ENCODE results near the gene IFI27.

The IFI27 gene

GRCh38 chr14:94123868-94124267, 13.3 kb downstream of the IFI27 start:
- H3K4me3 ChIP-seq (replicated peaks in 1 of 2; ENCODE audit: low read depth in 2 of 2, low read length in 2 of 2): no peak overlapping the region
- DNase-seq (ENCODE audit: low read depth in 2 of 2): no peak
- TF ChIP-seq CTCF (IDR thresholded peaks at IDR 0.05; ENCODE audit: low read depth, low read length): no peak

- no peak for TF ChIP-seq CTCF (IDR thresholded peaks at IDR 0.05; ENCODE audit: low read depth, low read length)
- DNase-seq (ENCODE audit: low read depth in 2 of 2): no peak
- no peak overlapping the region for H3K4me3 ChIP-seq (replicated peaks in 1 of 2; ENCODE audit: low read depth in 2 of 2, low read length in 2 of 2)
Observed at GRCh38 chr14:94124582-94125377, 14.2 kb downstream of the IFI27 start.

DNA sequence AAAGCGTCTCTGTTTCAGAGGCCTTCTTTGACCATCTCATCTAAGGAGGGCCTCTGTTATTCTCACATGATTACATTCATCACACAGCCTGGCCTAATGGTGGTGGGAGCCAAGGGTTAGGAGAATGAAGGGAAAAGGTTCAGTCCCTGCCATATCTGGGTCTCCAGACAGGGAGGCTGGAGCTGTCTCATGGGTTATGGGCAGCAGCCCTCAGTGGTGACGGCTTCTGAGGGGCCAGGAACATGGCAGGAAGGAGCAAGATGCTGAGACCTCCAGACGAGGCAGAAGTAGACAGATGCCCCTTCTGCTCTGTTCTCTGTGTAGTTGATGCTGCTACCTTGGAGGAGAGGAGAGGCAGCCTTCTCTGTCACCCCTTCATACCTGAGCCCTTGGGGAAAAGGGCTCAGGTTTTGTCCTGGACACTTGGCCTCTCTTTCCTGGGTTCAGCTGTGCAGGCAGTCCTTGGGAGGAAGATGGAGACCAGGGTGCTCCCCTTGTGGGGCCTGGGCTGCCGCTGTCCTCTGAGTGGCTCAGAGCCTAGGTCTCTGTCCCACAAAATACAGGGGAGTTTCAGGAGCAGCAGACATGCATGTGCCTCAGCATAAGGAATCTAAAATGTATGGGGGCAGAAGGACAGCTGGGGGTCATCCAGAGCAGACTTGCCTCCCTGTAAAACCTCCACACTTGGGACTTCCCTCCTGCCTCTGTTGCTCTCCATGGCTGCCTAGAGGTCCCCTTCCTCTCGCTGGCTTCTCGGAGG, 15.3 kb downstream of the IFI27 start:
- no peak for TF ChIP-seq CTCF (IDR thresholded peaks at IDR 0.05; ENCODE audit: low read depth, low read length)
- no peak for DNase-seq (ENCODE audit: low read depth in 2 of 2)
- no peak overlapping the region for H3K4me3 ChIP-seq (replicated peaks in 1 of 2; ENCODE audit: low read depth in 2 of 2, low read length in 2 of 2)

DNA sequence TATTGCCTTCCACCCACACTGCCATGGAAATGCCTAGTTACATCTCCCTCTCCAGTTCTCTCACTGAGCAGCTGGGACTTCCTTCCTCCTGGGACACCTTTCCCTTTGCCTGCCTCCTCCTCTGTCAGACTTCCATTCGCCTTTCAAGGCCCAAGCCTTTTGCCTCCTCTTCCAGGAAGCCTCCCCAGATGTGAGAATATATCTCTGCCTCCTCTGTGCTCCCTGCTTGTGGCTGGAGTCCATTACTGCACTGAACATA, 15.8 kb downstream of the IFI27 start:
- no peak for DNase-seq (ENCODE audit: low read depth in 2 of 2)
- H3K4me3 ChIP-seq (replicated peaks in 1 of 2; ENCODE audit: low read depth in 2 of 2, low read length in 2 of 2): no peak overlapping the region
- no peak for TF ChIP-seq CTCF (IDR thresholded peaks at IDR 0.05; ENCODE audit: low read depth, low read length)

DNA sequence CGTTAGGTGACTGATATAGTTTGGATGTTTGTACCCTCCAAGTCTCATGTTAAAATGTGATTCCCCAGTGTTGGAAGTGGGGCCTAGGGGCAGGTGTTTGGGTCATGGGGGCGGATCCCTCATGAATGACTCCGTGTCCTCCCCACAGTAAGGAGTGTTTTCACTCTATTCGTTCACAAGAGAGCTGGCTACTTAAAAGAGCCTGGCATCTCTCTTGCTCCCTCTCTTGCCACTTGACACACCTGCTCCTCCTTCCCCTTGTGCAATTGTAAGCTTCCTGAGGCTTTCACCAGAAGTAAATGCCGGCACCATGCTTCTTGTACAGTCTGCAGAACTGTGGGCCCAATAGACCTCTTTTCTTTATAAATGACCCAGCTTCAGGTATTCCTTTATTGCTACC, 16.3 kb downstream of the IFI27 start:
- TF ChIP-seq CTCF (IDR thresholded peaks at IDR 0.05; ENCODE audit: low read depth, low read length): no peak
- DNase-seq (ENCODE audit: low read depth in 2 of 2): no peak
- H3K4me3 ChIP-seq (replicated peaks in 1 of 2; ENCODE audit: low read depth in 2 of 2, low read length in 2 of 2): no peak overlapping the region

GRCh38 chr14:94127330-94127729, 16.8 kb downstream of the IFI27 start:
- DNase-seq (ENCODE audit: low read depth in 2 of 2): no peak
- H3K4me3 ChIP-seq (replicated peaks in 1 of 2; ENCODE audit: low read depth in 2 of 2, low read length in 2 of 2): no peak overlapping the region
- no peak for TF ChIP-seq CTCF (IDR thresholded peaks at IDR 0.05; ENCODE audit: low read depth, low read length)

All from cardiac fibroblast (primary cell).